Glomerular visceral epithelial cell (primary cell): ENCODE data around the gene CENPL.
"Not testable (repeated sequence)": the region's sequence is repeated elsewhere in the genome, so short reads cannot be mapped to it uniquely, and the experiment has no call there.

ENCODE experiments used
- DNase-seq: peaks from one replicate; pipeline ENCODE4 v3.0.0-alpha.2; 2016; ENCODE audit errors: extremely low spot score

CENPL gene

GRCh38 chr1:173857363-173857917 lies 32.8 kb upstream of the CENPL start:
- no peak for DNase-seq

DNA sequence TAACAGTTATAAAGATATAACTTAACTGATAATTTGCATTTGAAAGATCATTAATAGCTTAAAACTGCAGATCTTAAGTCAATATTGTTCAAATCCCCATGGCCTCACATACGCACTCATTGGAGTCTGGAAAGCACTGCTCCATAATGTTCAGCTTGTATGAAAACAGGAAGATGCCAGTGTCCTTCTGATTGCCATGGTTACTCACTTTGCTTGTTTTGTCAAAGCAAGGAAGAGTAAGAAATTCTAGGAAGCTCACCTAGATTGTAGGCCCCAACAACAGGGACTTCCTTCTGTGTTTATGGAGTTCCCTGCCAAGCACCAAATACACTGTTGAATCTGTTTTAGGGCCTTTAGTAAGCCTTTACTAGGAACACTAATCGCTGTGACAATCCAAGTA lies 32.2 kb upstream of the CENPL start:
- no peak for DNase-seq

- DNase-seq: no peak
Observed at GRCh38 chr1:173856014-173856413, 31.3 kb upstream of the CENPL start.

DNA sequence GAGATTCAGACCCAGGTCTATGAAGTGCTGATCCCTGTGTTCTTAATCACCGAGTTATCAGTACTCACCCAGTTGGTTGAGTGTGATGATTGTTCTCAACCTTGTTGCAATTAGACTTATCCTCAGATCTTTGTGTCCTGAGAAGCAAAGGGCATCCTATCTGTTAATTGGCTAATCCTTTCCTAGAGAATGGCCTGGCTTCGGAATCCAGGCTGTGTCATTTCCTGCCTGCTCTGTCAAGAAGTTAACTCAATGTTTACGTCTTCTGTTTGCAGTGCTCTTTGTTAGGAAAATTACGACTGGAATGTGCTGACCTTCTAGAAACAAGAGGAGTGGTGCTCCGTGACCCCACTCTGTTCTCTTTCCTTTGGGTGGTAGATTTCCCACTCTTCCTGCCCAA lies 28.4 kb upstream of the CENPL start:
- no peak for DNase-seq

DNA sequence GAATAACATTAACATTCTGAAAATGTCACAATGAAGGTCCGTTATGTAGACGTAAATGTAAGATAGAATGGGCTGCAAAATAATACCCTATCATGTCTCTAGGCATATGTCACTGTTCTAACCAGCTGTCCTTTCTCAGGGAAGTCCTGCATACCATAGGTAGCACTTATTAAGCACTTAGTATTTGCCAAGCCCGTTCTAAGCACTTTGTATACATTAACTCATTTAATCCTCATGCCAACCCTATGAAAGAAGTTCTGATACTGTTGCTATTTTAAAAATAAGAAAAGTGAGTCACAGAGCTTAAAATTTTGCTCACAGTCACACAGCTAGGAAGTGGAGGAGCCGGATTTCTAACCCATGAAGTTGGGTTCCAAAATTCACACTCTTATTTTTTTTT lies 27.4 kb upstream of the CENPL start:
- DNase-seq: no peak

- DNase-seq: no peak
Observed at GRCh38 chr1:173832748-173833147, 8.1 kb upstream of the CENPL start.

DNA sequence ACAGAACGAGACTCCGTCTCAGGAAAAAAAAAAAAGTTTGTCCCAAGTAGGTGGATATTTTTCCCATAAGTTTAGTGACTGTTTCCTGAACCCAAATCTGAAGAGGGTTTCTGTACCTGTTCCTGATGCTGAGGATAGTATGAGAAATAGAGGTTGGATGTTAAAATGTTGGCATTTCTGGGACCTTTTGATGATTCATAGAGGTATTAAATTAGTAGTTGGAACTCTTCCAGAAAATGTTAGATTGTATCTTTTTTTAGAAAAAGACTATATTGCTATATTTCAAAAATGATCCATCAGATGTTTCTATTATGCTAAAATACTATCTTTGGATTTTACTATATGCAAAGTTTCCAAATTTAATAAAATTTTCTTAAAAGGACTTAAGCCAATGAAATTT lies 2.9 kb upstream of the CENPL start:
- no peak for DNase-seq

DNA sequence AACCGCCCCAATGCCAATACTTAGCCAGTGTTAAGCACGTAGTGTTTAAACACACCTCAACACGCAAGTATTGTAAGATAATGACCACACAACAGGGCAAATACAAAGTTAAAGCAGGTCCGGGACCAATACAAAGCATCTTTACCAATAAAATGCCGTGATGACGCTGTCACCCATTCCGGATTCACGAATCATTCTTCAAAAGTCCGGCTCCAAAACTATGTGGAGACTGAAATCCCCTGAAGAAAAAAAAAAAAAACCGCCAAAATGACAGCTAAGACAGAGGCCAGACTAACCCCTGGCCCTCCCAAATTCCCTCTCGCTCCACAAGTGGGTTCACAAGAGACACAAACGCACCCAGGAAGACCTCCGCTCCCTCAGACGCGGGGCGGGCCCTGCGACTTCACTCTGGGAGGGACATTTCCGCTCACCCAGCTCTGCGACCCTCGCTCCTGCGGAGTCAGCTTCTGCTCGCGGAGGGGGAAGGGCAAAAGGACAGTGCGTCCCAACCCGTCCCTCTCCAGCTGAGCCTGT lies 835 bp downstream of the CENPL start:
- DNase-seq: no peak

DNA sequence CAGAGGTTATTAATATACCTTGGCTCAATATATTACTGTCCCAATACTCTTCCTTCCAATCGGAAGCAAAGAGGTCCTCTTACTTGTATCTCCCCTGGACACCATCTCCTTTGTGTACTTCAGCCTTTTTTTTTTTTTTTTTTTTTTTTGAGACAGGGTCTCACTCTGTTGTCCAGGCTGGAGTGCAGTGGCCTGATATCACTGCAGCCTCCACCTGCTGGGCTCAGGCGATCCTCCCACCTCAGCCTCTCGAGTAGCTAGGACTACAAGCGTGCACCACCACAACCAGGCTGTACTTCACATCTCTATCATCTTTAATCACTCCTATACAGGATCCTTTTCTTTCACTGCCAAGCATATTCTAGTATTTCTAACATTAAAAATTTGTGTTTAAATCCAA lies 3.0 kb downstream of the CENPL start:
- DNase-seq: no peak

DNA sequence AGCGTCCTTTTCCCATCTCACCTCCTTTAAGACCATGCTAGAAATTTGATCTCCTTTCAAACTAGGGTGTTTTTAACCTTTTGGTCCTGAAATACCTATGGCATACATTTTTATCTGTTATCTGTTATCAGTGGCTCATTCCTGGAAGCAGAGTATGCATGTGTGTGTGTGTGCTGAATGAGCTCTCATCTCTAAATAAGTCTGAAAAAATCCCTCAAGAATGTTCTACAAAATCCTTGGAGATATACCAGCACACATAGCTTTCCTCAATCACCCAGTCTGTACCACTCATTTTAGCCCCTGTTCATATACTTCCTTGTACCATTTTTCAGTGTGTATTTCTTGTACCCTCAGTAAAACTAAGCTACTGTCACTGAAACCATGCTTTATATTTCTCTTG lies 6.2 kb downstream of the CENPL start:
- DNase-seq: no peak

- not testable (repeated sequence) for DNase-seq
Observed at GRCh38 chr1:173813654-173814053, 11.0 kb downstream of the CENPL start.

- DNase-seq: no peak
Observed at GRCh38 chr1:173802961-173803360, 21.7 kb downstream of the CENPL start.

GRCh38 chr1:173799995-173800394 lies 24.7 kb downstream of the CENPL start:
- DNase-seq: not testable (repeated sequence)

GRCh38 chr1:173798078-173798477 lies 26.6 kb downstream of the CENPL start:
- DNase-seq: no peak

GRCh38 chr1:173789841-173790240 lies 34.8 kb downstream of the CENPL start:
- DNase-seq: no peak

GRCh38 chr1:173784997-173785396 lies 39.7 kb downstream of the CENPL start:
- no peak for DNase-seq

GRCh38 chr1:173779936-173780335 lies 44.7 kb downstream of the CENPL start:
- no peak for DNase-seq

DNA sequence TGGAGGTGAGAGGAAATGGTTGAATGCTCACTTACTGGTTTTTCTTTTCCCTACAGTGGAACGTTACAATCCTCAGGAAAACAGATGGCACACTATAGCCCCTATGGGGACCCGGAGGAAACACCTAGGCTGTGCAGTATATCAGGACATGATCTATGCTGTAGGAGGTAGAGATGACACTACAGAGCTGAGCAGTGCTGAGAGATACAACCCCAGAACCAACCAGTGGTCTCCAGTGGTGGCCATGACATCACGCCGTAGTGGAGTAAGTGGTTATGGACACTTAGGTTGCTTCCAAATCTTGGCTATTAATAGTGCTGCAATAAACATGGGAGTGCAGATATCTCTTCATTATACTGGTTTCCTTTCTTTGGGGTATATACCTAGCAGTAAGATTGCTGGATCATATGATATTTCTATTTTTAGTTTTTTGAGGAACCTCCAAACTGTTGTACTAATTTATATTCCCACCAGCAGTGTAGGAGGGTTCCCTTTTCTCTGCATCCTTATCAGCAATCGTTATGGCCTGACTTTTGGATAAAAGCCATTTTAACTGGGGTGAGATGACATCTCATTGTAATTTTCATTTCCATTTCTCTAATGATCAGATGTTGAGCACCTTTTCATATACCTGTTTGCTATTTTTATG lies 49.0 kb downstream of the CENPL start:
- DNase-seq: no peak

DNA sequence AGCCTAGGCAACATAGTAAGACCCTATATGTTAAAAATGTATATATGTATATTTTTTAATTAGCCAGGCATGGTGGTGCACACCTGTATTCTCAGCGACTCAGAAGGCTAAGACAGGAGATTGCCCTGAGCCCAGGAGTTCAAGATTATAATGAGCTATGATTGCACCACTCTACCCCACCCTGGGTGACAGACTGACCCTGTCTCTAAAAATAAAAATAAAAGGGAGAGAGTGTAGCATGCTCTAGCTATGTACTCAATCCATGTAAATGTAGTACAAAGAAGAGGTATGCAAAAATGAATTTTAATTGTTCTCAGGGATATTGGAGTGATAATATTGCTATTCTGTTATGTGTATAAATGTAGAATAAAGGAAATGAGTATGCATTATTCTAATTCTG lies 53.1 kb downstream of the CENPL start:
- no peak for DNase-seq

GRCh38 chr1:173770330-173770729 lies 54.4 kb downstream of the CENPL start:
- not testable (repeated sequence) for DNase-seq

DNA sequence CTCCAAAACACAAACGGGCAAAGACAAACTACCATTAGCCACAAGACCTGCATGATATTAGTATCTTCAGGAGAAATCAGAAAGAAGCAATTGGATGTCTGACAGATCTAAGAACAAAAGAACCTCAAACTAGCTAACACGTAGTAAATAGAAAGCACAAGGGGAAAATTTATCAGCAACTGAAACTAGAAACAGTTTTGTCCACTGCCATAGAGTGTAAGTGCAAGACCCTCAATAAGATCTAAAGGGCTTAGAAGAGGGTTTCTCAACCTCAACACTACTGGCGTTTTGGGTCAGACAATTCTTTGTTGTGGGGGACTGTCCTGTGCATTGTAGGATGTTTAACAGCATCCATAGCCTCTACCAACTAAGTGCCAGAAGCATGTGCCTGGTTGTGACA lies 55.9 kb downstream of the CENPL start:
- no peak for DNase-seq

DNA sequence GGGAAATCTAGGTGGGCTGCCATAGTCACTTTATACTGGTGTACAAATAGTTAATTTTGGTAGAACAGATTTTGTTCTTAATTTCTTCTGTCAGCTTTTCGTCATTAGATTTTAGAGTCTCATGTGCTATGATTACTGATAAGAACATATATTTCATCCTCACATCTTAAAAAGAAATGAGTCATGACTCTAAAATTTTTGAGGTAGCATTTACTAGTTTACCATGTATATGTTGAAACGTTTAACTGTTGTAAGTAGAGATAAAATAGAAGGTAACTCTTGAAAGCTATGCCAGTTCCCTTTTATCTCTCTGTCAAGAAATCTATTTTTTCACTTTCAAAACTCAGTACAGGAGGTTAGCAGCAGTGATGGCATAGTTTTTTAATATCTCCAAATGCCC lies 56.5 kb downstream of the CENPL start:
- no peak for DNase-seq

GRCh38 chr1:173764331-173764730 lies 60.4 kb downstream of the CENPL start:
- DNase-seq: not testable (repeated sequence)

GRCh38 chr1:173758980-173759379 lies 65.7 kb downstream of the CENPL start:
- no peak for DNase-seq
